Activated T-helper 9 cell treated with anti-CD3 and anti-CD28 coated beads, Interleukin-2, amount 50 U/mL, for 16 hours (primary cell): ENCODE measurements around the gene ANKRD26.

Experiments used
- DNase-seq: peaks from one replicate; pipeline ENCODE4 v3.0.0-alpha.2; 2020; ENCODE audit warnings: low read depth

The ANKRD26 gene

GRCh38 chr10:27020243-27020642, 80.1 kb downstream of the ANKRD26 start:
- no peak for DNase-seq

GRCh38 chr10:27019827-27020226, 80.5 kb downstream of the ANKRD26 start:
- DNase-seq: no peak

- DNase-seq: no peak
Measured at GRCh38 chr10:26997610-26998009, 102.7 kb downstream of the ANKRD26 start.

DNA sequence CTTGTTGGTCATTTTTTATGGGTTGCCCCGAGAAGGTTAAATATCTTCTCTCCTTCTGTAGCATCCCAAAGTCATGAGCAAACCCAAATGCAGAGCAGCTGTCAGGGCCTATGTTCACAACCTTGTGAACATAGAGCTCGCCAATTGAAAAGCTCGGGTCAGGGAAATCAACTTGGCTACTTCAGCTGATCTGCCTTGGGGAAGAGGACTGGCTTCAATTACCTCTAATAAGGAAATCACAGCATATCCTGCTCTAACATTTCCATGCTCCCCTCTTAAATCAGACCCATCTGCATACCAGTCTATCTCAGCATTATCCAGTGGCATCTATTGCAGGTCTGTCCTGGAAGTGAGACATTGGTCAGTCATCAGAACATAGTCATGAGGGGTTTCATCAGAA, 105.6 kb downstream of the ANKRD26 start:
- DNase-seq: no peak

- DNase-seq: no peak
Measured at GRCh38 chr10:26987851-26988250, 112.4 kb downstream of the ANKRD26 start.

DNA sequence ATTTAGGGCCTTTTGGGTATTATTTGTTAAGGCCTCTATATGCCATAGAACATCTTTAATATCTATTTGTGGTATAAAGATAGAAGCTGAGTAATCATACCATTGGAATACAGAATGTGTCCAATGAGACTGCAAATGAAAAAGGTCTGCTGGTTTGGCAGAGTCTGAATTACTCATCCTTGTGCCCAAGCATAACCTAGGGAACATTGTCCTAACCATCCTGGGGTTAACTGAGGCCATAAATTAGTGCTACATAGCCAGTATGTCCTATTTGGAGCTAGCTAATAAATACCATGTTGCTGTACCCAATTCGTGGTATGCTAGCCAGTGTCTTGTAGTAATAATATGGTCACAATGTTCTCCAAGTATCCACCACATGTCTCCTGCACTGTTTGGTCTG, 117.1 kb downstream of the ANKRD26 start:
- no peak for DNase-seq

GRCh38 chr10:26982058-26982457, 118.2 kb downstream of the ANKRD26 start:
- DNase-seq: no peak

DNA sequence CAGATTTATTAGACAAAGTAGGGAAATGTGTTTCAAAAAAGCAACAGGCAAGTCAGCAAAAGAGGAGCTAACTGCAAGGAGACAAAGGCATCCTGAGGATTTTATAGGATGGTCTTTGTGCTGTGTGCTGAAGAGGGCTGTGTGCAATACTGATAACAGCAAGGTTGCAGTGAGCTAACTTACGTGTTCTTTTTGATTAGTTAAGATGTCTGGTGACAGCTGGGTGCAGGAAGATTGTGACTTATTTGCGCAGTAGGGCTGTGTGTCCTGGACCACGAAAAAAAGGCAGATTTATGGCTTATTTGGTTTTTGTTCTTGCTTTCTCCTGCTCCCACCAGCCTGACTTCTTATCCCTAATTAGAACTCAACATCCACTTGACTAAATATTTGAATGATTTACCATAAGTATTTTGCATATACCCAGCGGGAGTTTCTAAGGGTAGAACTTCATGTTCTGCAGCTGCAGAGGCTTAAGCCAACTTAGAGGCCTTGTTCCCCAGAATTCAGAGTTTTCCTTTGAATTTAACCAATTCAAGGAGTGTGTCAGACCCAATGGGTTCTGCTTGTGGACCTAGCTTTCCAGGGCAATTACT, 119.0 kb downstream of the ANKRD26 start:
- DNase-seq: no peak

DNA sequence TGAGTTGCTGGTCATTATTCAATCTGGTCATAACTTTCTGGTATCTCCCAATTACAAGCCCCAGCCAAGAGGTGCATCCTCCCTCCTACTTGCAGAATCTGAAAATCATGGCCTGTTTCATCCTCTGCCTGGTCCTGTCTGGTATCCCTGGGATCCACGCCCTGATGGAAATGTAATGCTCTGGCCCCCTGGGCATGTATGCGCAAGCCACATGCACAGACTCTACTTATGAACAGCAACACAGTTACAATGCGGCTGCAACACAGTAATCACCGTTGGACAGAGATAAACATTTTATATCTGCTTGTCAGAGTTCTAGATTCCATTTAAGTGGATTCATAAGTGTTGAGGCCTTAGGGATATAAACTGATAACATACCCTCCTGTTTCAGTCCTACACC, 121.8 kb downstream of the ANKRD26 start:
- no peak for DNase-seq

GRCh38 chr10:26977635-26978034, 122.7 kb downstream of the ANKRD26 start:
- DNase-seq: no peak

- no peak for DNase-seq
Measured at GRCh38 chr10:26970667-26971066, 129.6 kb downstream of the ANKRD26 start.

- DNase-seq: no peak
Measured at GRCh38 chr10:26969145-26969926, 131.0 kb downstream of the ANKRD26 start.

DNA sequence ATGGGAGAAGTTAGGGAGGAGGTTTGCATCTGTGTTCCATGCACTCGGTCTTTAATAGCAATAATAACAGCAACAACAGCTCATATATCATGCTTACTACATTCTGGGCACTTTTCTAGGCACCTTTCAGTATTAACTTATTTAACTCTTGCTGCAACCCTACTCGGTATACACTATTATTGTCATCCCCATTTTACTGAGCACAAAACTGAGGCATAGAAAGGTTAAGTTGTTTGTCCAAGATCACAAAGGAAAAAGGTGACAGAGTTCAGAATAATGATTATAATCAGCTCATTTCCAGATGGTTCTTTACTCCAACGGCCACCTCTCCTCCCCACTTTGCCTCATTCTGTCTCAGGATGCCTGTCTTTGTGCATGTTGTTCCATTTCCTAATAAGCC, 137.5 kb downstream of the ANKRD26 start:
- DNase-seq: no peak

DNA sequence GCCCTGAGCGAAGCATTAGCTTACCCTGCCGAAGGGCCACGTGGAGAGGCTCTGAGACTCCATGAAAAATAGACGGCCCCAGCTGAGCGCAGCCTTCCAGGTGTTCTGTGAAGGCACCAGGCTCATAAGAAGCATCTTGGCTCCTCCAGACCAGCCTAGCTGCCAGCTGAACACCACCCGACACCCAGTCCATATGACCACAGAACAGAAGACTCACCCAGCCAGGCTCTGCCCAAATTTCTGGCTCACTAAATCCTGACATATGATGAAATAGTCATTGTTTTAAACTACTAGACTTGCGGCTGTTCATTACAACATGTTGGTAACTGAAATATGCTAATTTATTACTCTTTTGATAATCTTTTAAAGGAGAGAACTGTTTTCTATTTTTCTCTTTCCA, 140.0 kb downstream of the ANKRD26 start:
- no peak for DNase-seq

- DNase-seq: no peak
Measured at GRCh38 chr10:26959841-26960240, 140.5 kb downstream of the ANKRD26 start.
